ENCODE data around the gene SND1.

SND1 gene

DNA sequence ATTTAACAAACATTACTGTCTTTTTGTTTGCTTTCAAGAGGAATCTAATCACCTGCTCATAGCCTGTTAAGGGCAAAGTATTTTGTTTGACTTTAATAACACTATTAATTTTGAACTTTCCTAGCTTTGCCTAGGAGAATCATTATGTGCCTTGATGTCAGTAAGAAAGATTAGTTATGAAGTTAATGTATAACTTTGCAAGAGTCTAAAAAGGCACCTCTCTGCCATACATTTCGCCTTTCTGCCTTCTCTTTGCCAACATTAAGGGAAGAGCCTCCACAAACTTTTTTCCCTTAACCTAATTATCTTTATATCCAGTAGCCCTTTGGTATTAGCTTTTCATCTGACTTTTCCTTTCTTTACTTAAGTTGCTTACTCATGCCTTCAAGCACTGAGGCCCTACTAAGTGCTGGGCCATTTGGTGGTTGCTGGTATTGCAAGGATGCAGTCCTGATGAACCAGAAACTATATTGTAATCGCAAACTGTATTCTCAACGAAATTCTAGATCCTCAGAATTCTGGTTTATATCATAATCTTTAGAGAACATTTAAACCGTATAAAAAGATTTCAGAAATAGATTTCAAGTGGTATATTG lies 108.5 kb downstream of the SND1 start:
- TF ChIP-seq TAF1 (IDR thresholded peaks at IDR 0.05; ENCODE audit: borderline replicate concordance, low read depth, low read length) (no peak), POLR2A (IDR thresholded peaks at IDR 0.05; ENCODE audit: low read depth, low read length) (no peak), POLR2AphosphoS5 (IDR thresholded peaks at IDR 0.05; ENCODE audit: low read depth, low read length) (no peak)
- FAIRE-seq (no peak), DNase-seq (ENCODE audit: insufficient read length) (no peak)

GRCh38 chr7:127761196-127761595 lies 109.2 kb downstream of the SND1 start:
- FAIRE-seq (no peak), DNase-seq (ENCODE audit: insufficient read length) (no peak)
- TF ChIP-seq TAF1 (IDR thresholded peaks at IDR 0.05; ENCODE audit: borderline replicate concordance, low read depth, low read length) (no peak), POLR2A (IDR thresholded peaks at IDR 0.05; ENCODE audit: low read depth, low read length) (no peak), POLR2AphosphoS5 (IDR thresholded peaks at IDR 0.05; ENCODE audit: low read depth, low read length) (no peak)

DNA sequence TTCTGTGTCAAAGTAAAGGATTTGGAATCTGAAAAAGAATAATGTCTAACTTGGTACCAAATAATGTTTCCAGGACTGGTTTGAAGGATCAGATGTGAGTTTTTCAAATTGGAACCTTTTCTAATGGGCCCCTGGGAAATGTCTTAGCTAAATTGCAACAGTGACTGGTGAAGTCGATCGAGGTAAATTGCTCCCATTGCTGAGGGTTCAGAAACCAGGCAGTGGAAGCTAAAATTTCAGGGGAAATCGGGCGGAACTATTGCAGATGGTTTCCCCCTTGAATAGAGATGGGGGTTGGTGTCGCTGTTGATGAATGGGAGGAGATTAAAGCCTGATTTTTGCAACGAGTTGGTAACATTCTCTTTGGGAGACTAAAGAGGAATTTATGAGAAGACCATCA lies 112.7 kb downstream of the SND1 start:
- no peak for FAIRE-seq
- TF ChIP-seq POLR2A (IDR thresholded peaks at IDR 0.05; ENCODE audit: low read depth, low read length) (no peak), TAF1 (IDR thresholded peaks at IDR 0.05; ENCODE audit: borderline replicate concordance, low read depth, low read length) (no peak), POLR2AphosphoS5 (IDR thresholded peaks at IDR 0.05; ENCODE audit: low read depth, low read length) (no peak)
- DNase-seq (ENCODE audit: insufficient read length), result no peak

DNA sequence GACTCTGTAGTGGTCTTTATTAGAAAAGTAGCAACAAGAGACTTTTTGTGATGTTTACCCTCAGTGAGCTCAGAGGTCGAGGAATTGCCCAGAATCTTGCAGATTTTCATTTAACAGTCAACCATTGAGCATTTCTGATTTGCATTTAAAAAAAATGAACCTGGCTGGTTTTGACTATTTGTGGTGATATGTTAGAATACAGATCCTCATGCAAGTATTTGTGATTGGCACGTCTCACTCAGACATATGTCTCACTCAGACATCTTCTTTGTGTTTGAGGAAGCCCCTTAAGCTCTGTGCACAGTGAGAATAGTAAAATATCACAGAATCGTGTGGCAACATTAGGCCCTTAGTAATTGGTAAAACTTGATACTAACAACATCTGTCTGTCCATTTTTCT lies 113.2 kb downstream of the SND1 start:
- FAIRE-seq (no peak), DNase-seq (ENCODE audit: insufficient read length) (no peak)

GRCh38 chr7:127766831-127767459 lies 115.0 kb downstream of the SND1 start:
- no peak for TF ChIP-seq POLR2AphosphoS5 (IDR thresholded peaks at IDR 0.05; ENCODE audit: low read depth, low read length)
- no peak for TF ChIP-seq POLR2A (IDR thresholded peaks at IDR 0.05; ENCODE audit: low read depth, low read length)
- no peak for TF ChIP-seq TAF1 (IDR thresholded peaks at IDR 0.05; ENCODE audit: borderline replicate concordance, low read depth, low read length)
- FAIRE-seq, result no peak
- no peak for DNase-seq (ENCODE audit: insufficient read length)

More for the DNA sequence above, 113.2 kb downstream of the SND1 start:
- no peak for TF ChIP-seq TAF1 (IDR thresholded peaks at IDR 0.05; ENCODE audit: borderline replicate concordance, low read depth, low read length)
- no peak for TF ChIP-seq POLR2A (IDR thresholded peaks at IDR 0.05; ENCODE audit: low read depth, low read length)
- no peak for TF ChIP-seq POLR2AphosphoS5 (IDR thresholded peaks at IDR 0.05; ENCODE audit: low read depth, low read length)

DNA sequence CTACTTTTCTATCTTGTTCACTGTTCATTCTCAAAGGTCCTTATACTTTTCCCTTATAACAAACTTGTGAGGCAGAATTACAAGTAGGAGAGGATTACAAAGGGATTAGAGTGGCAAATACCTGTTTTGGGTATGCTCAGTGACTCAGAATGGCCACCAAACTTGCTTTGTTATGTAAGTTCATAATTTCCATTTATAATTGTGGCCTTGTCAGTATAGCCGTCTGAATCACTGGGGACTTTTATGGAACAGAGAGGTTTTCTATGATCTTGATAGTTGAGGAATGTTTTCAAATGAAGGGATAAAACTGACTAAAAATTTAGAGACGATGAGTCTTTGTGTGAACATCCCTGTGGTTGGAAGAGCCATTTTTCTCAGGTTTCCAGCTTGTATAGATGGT lies 116.2 kb downstream of the SND1 start:
- FAIRE-seq, result no peak

GRCh38 chr7:127769137-127769536 lies 117.1 kb downstream of the SND1 start:
- TF ChIP-seq POLR2AphosphoS5 (IDR thresholded peaks at IDR 0.05; ENCODE audit: low read depth, low read length) (no peak), POLR2A (IDR thresholded peaks at IDR 0.05; ENCODE audit: low read depth, low read length) (no peak), TAF1 (IDR thresholded peaks at IDR 0.05; ENCODE audit: borderline replicate concordance, low read depth, low read length) (no peak)
- FAIRE-seq (no peak), DNase-seq (ENCODE audit: insufficient read length) (no peak)

More for the DNA sequence above, 116.2 kb downstream of the SND1 start:
- DNase-seq (ENCODE audit: insufficient read length), result no peak
- no peak for TF ChIP-seq POLR2A (IDR thresholded peaks at IDR 0.05; ENCODE audit: low read depth, low read length)
- no peak for TF ChIP-seq POLR2AphosphoS5 (IDR thresholded peaks at IDR 0.05; ENCODE audit: low read depth, low read length)
- no peak for TF ChIP-seq TAF1 (IDR thresholded peaks at IDR 0.05; ENCODE audit: borderline replicate concordance, low read depth, low read length)

GRCh38 chr7:127769696-127770400 lies 117.9 kb downstream of the SND1 start:
- DNase-seq (ENCODE audit: insufficient read length), result no peak
- FAIRE-seq, result no peak
- TF ChIP-seq POLR2A (IDR thresholded peaks at IDR 0.05; ENCODE audit: low read depth, low read length), result no peak
- TF ChIP-seq TAF1 (IDR thresholded peaks at IDR 0.05; ENCODE audit: borderline replicate concordance, low read depth, low read length), result no peak

- DNase-seq (ENCODE audit: insufficient read length) (no peak), FAIRE-seq (no peak)
Observed at GRCh38 chr7:127770885-127771284, 118.9 kb downstream of the SND1 start.

GRCh38 chr7:127771707-127772106 lies 119.7 kb downstream of the SND1 start:
- TF ChIP-seq POLR2AphosphoS5 (IDR thresholded peaks at IDR 0.05; ENCODE audit: low read depth, low read length) (no peak), TAF1 (IDR thresholded peaks at IDR 0.05; ENCODE audit: borderline replicate concordance, low read depth, low read length) (no peak), POLR2A (IDR thresholded peaks at IDR 0.05; ENCODE audit: low read depth, low read length) (no peak)
- DNase-seq (ENCODE audit: insufficient read length) (no peak), FAIRE-seq (no peak)

More at GRCh38 chr7:127770885-127771284, 118.9 kb downstream of the SND1 start:
- TF ChIP-seq TAF1 (IDR thresholded peaks at IDR 0.05; ENCODE audit: borderline replicate concordance, low read depth, low read length), result no peak
- TF ChIP-seq POLR2AphosphoS5 (IDR thresholded peaks at IDR 0.05; ENCODE audit: low read depth, low read length), result no peak
- no peak for TF ChIP-seq POLR2A (IDR thresholded peaks at IDR 0.05; ENCODE audit: low read depth, low read length)

DNA sequence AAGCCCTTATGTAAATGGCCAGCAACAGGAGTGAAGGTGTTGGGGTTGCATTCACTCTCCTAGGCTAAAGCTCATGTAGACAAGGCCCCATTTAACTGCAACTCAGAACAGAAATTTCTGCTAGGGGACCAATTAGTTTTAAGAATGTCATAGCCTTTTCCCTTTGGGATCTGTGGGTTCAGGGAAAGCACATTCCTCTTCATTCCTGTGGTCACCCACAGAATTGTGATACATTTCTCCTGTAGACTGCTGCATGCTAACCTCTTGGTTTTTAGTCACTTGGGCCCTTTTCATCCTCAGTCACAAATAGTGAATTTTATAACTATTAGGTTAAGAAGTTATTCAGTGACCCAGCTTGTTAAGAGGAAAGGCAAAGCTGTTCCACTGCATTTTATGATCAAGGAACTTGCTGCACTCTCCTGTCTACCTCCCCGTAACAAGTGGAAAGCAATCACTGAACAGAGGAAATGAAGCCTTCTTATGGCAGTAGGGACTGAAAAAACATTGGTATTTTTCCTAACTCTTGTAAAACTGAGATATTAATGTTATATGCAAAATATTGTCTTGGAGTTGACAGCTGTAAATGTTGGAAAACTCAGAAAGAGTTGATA lies 124.9 kb downstream of the SND1 start:
- DNase-seq (ENCODE audit: insufficient read length), result no peak
- no peak for FAIRE-seq
- TF ChIP-seq TAF1 (IDR thresholded peaks at IDR 0.05; ENCODE audit: borderline replicate concordance, low read depth, low read length), result no peak
- no peak for TF ChIP-seq POLR2A (IDR thresholded peaks at IDR 0.05; ENCODE audit: low read depth, low read length)
- TF ChIP-seq POLR2AphosphoS5 (IDR thresholded peaks at IDR 0.05; ENCODE audit: low read depth, low read length), result no peak

All from GM12892 (cell line).